ENCODE data around the gene C9orf152.

C9orf152 gene

DNA sequence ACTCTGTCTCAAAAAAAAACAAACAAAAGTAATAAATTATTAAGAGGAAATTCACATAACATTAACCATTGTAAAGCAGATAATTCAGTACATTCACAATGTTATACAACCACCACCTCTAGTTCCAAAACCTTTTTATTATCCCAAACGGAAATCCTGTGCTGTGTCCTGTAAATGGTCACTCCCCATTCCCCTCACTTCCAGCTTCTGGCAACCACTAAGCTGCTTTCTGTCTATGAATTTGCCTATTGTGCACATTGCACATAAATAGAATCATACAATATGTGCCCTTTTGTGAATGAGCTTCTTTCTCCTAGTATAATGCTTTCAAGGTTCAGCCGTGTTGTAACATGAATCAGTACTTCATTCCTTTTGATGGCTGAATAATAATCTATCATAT lies 20.8 kb downstream of the C9orf152 start:
- H3K4me3 ChIP-seq (replicated peaks; ENCODE audit: insufficient read depth, low read length) = no peak overlapping the region
- H3K27me3 ChIP-seq (ENCODE audit: insufficient read depth, poor library complexity, severe bottlenecking) = no peaks in the 10 kb centered on the region
- no peak for DNase-seq (ENCODE audit: low read depth in 1 of 2, low spot score in 1 of 2)
- H3K27ac ChIP-seq (replicated peaks) = no peak overlapping the region
- TF ChIP-seq GABPA (IDR thresholded peaks at IDR 0.05; ENCODE audit: low read depth) (no peak), SPI1 (IDR thresholded peaks at IDR 0.05; ENCODE audit: borderline replicate concordance, low read depth) (no peak), POLR2AphosphoS5 (IDR thresholded peaks at IDR 0.05; ENCODE audit: low read depth) (no peak)
- TF ChIP-seq, protein P1, sequence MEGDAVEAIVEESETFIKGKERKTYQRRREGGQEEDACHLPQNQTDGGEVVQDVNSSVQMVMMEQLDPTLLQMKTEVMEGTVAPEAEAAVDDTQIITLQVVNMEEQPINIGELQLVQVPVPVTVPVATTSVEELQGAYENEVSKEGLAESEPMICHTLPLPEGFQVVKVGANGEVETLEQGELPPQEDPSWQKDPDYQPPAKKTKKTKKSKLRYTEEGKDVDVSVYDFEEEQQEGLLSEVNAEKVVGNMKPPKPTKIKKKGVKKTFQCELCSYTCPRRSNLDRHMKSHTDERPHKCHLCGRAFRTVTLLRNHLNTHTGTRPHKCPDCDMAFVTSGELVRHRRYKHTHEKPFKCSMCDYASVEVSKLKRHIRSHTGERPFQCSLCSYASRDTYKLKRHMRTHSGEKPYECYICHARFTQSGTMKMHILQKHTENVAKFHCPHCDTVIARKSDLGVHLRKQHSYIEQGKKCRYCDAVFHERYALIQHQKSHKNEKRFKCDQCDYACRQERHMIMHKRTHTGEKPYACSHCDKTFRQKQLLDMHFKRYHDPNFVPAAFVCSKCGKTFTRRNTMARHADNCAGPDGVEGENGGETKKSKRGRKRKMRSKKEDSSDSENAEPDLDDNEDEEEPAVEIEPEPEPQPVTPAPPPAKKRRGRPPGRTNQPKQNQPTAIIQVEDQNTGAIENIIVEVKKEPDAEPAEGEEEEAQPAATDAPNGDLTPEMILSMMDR (IDR thresholded peaks at IDR 0.05; ENCODE audit: insufficient read depth, low read length) = no peak
- TF ChIP-seq, protein P2, sequence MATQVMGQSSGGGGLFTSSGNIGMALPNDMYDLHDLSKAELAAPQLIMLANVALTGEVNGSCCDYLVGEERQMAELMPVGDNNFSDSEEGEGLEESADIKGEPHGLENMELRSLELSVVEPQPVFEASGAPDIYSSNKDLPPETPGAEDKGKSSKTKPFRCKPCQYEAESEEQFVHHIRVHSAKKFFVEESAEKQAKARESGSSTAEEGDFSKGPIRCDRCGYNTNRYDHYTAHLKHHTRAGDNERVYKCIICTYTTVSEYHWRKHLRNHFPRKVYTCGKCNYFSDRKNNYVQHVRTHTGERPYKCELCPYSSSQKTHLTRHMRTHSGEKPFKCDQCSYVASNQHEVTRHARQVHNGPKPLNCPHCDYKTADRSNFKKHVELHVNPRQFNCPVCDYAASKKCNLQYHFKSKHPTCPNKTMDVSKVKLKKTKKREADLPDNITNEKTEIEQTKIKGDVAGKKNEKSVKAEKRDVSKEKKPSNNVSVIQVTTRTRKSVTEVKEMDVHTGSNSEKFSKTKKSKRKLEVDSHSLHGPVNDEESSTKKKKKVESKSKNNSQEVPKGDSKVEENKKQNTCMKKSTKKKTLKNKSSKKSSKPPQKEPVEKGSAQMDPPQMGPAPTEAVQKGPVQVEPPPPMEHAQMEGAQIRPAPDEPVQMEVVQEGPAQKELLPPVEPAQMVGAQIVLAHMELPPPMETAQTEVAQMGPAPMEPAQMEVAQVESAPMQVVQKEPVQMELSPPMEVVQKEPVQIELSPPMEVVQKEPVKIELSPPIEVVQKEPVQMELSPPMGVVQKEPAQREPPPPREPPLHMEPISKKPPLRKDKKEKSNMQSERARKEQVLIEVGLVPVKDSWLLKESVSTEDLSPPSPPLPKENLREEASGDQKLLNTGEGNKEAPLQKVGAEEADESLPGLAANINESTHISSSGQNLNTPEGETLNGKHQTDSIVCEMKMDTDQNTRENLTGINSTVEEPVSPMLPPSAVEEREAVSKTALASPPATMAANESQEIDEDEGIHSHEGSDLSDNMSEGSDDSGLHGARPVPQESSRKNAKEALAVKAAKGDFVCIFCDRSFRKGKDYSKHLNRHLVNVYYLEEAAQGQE (IDR thresholded peaks at IDR 0.05; ENCODE audit: insufficient replicate concordance, low read depth) = no peak

DNA sequence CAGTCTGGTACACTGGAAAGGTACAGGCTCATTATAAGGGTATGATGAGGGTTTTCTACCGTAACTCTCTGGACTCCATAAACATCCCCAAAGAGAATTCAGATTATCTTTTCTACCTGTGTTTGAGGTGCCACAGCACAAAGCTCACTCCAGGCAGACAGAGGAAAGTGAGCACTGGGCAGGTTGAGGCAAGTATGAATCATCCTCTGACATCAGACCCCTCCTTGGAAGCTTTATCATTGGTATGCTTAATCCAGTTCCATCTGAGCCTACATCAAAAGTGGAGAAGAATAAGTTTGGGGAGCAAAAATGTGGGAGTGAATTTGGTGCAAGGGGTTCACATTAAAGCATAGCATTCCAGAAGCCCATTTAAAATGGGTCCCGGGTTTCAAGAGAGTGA lies 21.7 kb downstream of the C9orf152 start:
- no peak overlapping the region for H3K4me3 ChIP-seq (replicated peaks; ENCODE audit: insufficient read depth, low read length)
- DNase-seq (ENCODE audit: low read depth in 1 of 2, low spot score in 1 of 2) = no peak
- TF ChIP-seq, protein P1 (IDR thresholded peaks at IDR 0.05; ENCODE audit: insufficient read depth, low read length) = no peak
- TF ChIP-seq GABPA (IDR thresholded peaks at IDR 0.05; ENCODE audit: low read depth) = no peak
- no peak for TF ChIP-seq SPI1 (IDR thresholded peaks at IDR 0.05; ENCODE audit: borderline replicate concordance, low read depth)
- TF ChIP-seq, protein P2 (IDR thresholded peaks at IDR 0.05; ENCODE audit: insufficient replicate concordance, low read depth) = no peak
- TF ChIP-seq POLR2AphosphoS5 (IDR thresholded peaks at IDR 0.05; ENCODE audit: low read depth) = no peak
- H3K27me3 ChIP-seq (ENCODE audit: insufficient read depth, poor library complexity, severe bottlenecking) = no peaks in the 10 kb centered on the region
- H3K27ac ChIP-seq (replicated peaks) = no peak overlapping the region

DNA sequence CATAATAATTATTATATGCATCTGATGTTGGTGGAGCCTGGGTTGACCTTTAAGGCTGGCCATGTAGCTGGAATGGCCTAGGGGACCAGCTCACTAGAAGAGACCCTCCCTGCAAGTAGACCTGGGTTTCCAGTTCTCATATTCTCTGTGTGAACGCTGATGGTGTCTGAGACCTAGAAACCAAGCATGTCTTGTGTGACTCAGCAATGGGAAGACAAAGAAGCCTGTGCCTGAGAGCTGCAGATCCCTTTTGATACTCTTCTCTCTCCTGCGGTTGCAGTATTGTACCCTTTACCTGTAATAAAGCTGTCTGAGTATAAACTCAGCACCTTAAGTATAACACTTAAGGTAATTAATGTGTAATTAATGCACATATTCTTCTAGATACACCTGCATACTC lies 22.2 kb downstream of the C9orf152 start:
- no peak for TF ChIP-seq POLR2AphosphoS5 (IDR thresholded peaks at IDR 0.05; ENCODE audit: low read depth)
- TF ChIP-seq, protein P1 (IDR thresholded peaks at IDR 0.05; ENCODE audit: insufficient read depth, low read length) = no peak
- no peak for TF ChIP-seq GABPA (IDR thresholded peaks at IDR 0.05; ENCODE audit: low read depth)
- TF ChIP-seq, protein P2 (IDR thresholded peaks at IDR 0.05; ENCODE audit: insufficient replicate concordance, low read depth) = no peak
- no peak for TF ChIP-seq SPI1 (IDR thresholded peaks at IDR 0.05; ENCODE audit: borderline replicate concordance, low read depth)
- Histone ChIP-seq H3K4me3 (replicated peaks; ENCODE audit: insufficient read depth, low read length) (no peak overlapping the region), H3K27me3 (ENCODE audit: insufficient read depth, poor library complexity, severe bottlenecking) (no peaks in the 10 kb centered on the region), H3K27ac (replicated peaks) (no peak overlapping the region)
- no peak for DNase-seq (ENCODE audit: low read depth in 1 of 2, low spot score in 1 of 2)

All from HL-60 (cell line).